Activated CD8-positive, alpha-beta memory T cell treated with anti-CD3 and anti-CD28 coated beads for 4 hours (primary cell): ENCODE results near the gene MYOM3.

Source experiments
- DNase-seq, 2 donors: peaks; one replicate each; pipeline ENCODE4 v3.0.0-alpha.2; 2020; ENCODE audit warnings: low read depth in 2 of 2

The MYOM3 gene

GRCh38 chr1:24111996-24112779 is at the start of gene MYOM3:
MYOM3 (minus strand) TSS chr1:24112135; CDS start chr1:24108636, 3,499 bp downstream.
- peak in 1 of 2 donors; percentile 5 for DNase-seq

- DNase-seq, result no peak
These were observed 49.3 kb upstream of the MYOM3 start for GRCh38 chr1:24161270-24161669.

GRCh38 chr1:24159366-24159765 is 47.4 kb upstream of the MYOM3 start:
- no peak for DNase-seq

- DNase-seq, result no peak
These were observed 46.1 kb upstream of the MYOM3 start for GRCh38 chr1:24157918-24158481.

GRCh38 chr1:24156542-24157260 is 44.8 kb upstream of the MYOM3 start:
- no peak for DNase-seq

DNA sequence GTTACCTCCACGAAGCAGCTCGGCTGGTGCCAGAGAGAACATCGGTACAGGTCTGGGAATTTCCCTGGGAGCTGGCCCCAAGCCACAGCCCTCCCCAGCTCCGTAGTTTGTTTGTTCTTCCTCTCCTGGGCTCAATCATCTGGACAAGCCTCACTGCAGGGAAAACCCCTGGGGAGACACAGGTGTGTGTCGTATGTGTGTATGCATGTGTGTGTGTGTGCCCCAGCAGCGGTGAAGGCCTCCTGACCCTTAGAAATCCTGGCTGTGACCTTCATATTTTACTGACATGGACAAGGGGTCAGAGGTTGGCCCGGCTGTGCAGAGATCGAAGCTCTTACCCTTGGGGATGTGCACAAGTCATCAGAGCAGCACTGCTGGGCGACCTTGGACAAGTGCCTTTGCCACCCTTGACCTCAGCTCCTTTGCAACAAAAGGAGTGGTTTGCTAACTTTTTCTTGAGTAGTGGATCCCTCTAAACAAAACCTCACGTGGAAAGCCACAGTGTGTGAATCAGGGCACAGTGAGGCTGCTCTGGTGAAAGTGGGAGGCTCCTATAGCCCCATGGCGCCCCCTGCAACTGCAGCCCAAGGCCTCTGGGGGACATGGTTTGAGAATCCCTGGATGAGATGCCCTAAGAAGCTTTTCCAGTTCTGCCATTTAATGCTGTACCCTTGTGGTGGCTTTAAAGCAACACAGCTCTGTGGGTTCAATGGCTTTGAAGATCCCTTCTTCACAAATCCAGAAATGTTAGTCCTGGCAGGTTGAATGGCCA is 43.3 kb upstream of the MYOM3 start:
- DNase-seq, result no peak

DNA sequence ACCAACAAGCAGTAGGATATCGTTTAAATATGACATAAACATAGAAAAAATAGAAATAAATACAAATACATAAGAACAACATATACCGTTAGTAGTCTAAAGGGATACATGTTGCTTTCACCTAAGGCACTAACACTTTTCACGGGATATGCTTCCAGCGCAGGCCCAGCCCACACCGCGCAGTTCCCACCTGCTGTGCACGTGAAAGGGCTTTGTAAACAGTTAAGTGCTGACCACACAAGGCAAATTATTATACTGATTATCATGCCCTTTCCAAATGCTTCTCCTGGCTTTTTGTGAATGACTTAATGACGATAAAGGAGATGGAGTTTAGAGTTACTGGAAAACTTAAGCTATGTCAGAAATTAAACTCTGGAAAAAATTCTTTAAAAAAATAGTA is 42.3 kb upstream of the MYOM3 start:
- no peak for DNase-seq

GRCh38 chr1:24152631-24153494 is 40.9 kb upstream of the MYOM3 start:
- DNase-seq, result no peak

GRCh38 chr1:24151175-24151533 is 39.2 kb upstream of the MYOM3 start:
- no peak for DNase-seq

- DNase-seq, result peak; percentile 67 to 76
These were observed 38.6 kb upstream of the MYOM3 start for GRCh38 chr1:24150234-24151174.

- DNase-seq, result peak in 1 of 2 donors; percentile 25
These were observed 37.9 kb upstream of the MYOM3 start for GRCh38 chr1:24149866-24150233.

- DNase-seq, result no peak
These were observed 35.9 kb upstream of the MYOM3 start for GRCh38 chr1:24147816-24148215.

- DNase-seq, result no peak
These were observed 35.3 kb upstream of the MYOM3 start for GRCh38 chr1:24147194-24147593.

DNA sequence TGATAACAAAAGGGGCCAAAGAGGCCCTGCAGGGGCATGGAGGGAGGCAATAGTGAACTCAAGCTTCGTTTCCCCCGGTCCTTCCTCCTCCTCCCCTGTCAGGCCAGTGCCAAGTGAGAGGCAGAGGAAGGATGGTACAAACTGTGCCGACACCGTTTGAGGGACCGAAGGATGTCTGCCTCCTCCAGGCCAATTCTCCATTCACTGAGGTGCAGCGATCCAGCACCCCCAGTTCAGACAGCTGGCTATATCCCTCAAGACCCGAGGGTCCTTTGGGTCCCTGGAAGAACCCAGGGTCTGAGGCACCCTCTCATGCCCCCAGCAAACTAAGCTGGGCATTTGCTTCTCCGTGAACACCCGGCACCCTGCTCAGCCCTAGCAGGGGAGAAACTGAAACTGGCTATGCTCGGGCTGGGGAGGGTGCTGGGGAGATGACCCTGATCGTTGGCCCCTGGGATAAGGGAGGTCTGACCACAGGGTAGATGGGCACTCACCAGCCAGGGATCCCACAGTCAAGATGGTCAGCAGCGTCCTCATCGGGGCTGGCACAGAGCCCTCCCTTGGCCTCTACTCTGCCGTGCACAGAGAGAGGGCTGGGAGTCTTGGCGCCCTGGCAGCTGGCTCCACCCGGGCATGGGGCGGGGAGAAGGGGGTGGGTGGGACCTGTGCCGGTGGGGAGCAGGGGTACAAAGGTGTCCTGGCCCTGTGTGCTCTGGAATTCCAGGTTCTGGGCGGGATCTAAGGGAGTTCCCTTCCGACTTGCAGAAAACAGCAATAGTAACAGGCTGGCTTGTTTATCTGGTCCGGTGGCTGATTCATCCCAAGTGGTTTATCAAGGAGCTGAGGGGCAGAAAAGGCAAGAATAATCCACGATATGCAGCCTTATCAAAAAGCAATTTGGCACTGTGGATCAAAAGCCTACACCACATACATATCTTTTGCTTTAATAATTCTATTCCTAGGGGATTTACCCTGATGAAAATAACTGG is 30.9 kb upstream of the MYOM3 start, which contains the start of gene IL22RA1:
IL22RA1 (minus strand) TSS at position 595 of the 989 bp plus-strand sequence; CDS start at position 537, 58 bp downstream.
- no peak for DNase-seq

- no peak for DNase-seq
These were observed 29.5 kb upstream of the MYOM3 start for GRCh38 chr1:24141311-24141997.

- no peak for DNase-seq
These were observed 28.8 kb upstream of the MYOM3 start for GRCh38 chr1:24140741-24141181.

DNA sequence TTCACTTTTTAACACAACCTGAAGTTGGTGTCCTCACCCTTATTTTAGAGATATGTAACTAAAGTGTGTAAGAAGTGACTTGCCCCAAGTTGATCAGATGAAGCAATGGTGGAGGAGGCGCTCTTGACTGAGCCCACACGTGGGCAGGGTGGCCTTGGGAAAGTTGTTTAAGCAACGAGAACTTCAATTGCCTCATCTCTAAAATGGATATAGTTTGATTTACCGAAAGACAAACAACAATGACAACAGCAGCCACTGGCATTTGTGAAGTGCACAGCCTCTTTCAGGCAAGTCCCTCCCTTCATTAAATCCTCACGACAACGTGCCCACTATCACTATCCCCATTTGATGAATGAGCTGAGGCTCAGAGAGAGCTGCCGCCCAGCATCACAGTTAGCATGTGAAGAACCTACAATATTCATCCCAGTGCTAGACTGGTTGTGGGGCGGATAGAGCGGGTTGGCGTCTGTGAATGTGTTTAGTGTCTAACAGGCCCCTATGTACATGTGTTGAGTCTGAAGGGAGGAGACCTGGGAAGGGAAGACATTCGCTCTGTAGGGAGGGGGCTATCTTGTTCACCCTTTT is 28.0 kb upstream of the MYOM3 start:
- no peak for DNase-seq

DNA sequence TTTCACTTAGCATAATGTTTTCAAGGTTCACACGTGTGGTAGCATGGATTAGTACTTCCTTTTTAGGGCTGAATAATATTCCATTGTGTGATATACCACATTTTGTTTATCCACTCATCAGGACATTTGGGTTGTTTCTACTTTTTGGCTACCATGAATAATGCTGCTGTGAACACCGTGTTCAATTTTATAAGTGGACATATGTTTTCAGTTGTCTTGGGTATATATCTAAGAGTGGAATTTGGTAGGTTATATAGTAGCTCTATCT is 27.2 kb upstream of the MYOM3 start:
- DNase-seq, result no peak
